Measurements from ENCODE around the gene MESD. TPM values are rescaled to one million over a fixed set of nuclear protein-coding genes. Genes with fewer than 3 reads are reported as not detected.
A peak's percentile ranks its signal among the peaks of the same experiment; 100 is the strongest.

Gene MESD
- total RNA-seq, 3 donors from 2014 or later (not counting 1 experiment from before 2014, with no cell fraction given) = 14.7 to 26.0 (median 24.5) TPM

DNA sequence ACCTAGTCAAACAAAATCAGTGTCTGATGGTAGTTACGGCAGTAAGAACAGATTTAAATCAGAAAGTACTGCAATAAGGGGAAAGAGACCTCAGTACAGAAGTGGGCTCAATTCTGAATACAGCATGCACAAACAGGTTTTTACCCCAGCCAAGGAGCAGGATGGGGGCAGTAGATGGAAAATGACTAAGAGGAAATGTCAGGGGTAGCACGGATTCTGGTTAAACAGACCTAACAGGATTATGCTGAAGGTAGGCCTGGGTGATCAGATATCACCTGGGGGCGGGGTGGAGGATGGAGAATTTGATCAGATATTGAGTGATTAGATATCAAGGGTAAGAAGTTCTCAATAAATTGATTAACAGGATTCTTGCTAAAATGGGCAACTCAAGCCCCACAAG, 19.0 kb downstream of the MESD start:
- H3K27ac Mint-ChIP-seq = no peak overlapping the region
- WGBS (ENCODE audit: insufficient coverage) = 89% methylated on average over 3 of the region's 3 CpGs
- no peak overlapping the region for H3K4me3 ChIP-seq (ENCODE audit: low read length)
- DNase-seq (no peak), ATAC-seq (no peak)
- H3K36me3 Mint-ChIP-seq = no peaks in the 10 kb centered on the region
- no peaks in the 10 kb centered on the region for H3K9me3 ChIP-seq (ENCODE audit: control insufficient read depth, insufficient read depth, low read length)
- intact Hi-C loops (cut with micrococcal nuclease) = loop anchor here (1.0 to 10.0 kb wide), 4 partner anchors 194 to 515 kb away; no protein-coding TSS in a partner anchor
- H3K4me3 Mint-ChIP-seq = no peak overlapping the region
- no peaks in the 10 kb centered on the region for H3K27me3 Mint-ChIP-seq (ENCODE audit: low read depth in 2 of 2)
- H3K36me3 ChIP-seq (ENCODE audit: control insufficient read depth, insufficient read depth, low read length) = peaks cover 6% of the 10 kb centered on the region
- H3K27ac ChIP-seq (ENCODE audit: low read length) = no peak overlapping the region
- H3K27me3 ChIP-seq (ENCODE audit: control insufficient read depth, insufficient read depth, low read length) = no peaks in the 10 kb centered on the region
- no peaks in the 10 kb centered on the region for H3K9me3 Mint-ChIP-seq
- H3K4me1 ChIP-seq (ENCODE audit: control insufficient read depth, insufficient read depth, low read length) = peaks cover 3% of the 10 kb centered on the region
- TF ChIP-seq, protein P1, sequence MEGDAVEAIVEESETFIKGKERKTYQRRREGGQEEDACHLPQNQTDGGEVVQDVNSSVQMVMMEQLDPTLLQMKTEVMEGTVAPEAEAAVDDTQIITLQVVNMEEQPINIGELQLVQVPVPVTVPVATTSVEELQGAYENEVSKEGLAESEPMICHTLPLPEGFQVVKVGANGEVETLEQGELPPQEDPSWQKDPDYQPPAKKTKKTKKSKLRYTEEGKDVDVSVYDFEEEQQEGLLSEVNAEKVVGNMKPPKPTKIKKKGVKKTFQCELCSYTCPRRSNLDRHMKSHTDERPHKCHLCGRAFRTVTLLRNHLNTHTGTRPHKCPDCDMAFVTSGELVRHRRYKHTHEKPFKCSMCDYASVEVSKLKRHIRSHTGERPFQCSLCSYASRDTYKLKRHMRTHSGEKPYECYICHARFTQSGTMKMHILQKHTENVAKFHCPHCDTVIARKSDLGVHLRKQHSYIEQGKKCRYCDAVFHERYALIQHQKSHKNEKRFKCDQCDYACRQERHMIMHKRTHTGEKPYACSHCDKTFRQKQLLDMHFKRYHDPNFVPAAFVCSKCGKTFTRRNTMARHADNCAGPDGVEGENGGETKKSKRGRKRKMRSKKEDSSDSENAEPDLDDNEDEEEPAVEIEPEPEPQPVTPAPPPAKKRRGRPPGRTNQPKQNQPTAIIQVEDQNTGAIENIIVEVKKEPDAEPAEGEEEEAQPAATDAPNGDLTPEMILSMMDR (IDR thresholded peaks at IDR 0.05) = no peak
- H3K4me1 Mint-ChIP-seq = peaks cover 30% of the 10 kb centered on the region in 2 donors

DNA sequence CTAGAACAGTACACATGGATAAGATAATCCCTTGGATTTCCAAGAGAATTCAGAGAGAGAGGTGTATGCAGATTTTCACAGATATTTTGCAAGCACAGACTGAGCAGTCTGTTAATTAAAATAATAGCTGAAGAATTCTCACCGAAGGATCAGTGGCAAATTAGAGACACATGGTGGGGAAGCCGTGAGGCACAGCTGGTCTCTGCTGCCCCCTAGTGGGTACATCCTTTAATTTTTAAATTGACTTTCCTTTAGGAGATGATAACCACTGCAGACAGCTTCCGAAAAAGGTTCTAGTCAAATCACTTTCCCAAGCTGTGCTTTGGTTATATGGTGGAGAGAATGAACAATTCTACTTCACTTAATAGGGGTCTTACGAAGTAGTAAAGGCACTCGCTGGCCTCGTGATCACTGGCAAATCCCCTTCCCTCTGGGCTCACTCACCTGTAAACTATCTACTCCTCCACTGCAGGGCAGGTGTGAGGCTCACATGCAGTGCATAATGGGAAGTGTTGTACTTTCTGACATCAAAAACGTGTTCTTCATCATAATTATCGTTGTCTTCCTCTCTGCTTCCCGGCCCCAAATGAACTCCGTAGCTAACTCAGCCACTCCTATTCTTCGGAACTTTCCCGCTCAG, 19.5 kb downstream of the MESD start:
- Mint-ChIP-seq H3K9me3 (no peaks in the 10 kb centered on the region), H3K36me3 (no peaks in the 10 kb centered on the region), H3K27me3 (ENCODE audit: low read depth in 2 of 2) (no peaks in the 10 kb centered on the region), H3K4me1 (peaks cover 25% of the 10 kb centered on the region in 2 donors), H3K4me3 (no peak overlapping the region), H3K27ac (no peak overlapping the region)
- Histone ChIP-seq H3K27me3 (ENCODE audit: control insufficient read depth, insufficient read depth, low read length) (no peaks in the 10 kb centered on the region), H3K27ac (ENCODE audit: low read length) (no peak overlapping the region), H3K36me3 (ENCODE audit: control insufficient read depth, insufficient read depth, low read length) (peaks cover 6% of the 10 kb centered on the region), H3K9me3 (ENCODE audit: control insufficient read depth, insufficient read depth, low read length) (no peaks in the 10 kb centered on the region), H3K4me3 (ENCODE audit: low read length) (no peak overlapping the region), H3K4me1 (ENCODE audit: control insufficient read depth, insufficient read depth, low read length) (peaks cover 3% of the 10 kb centered on the region)
- intact Hi-C loops (cut with micrococcal nuclease) = loop anchor here (1.0 to 10.0 kb wide), 4 partner anchors 194 to 515 kb away; no protein-coding TSS in a partner anchor
- DNase-seq = peak; percentile 46 to 83
- TF ChIP-seq, protein P1 (IDR thresholded peaks at IDR 0.05) = peak; percentile 94
- WGBS (ENCODE audit: insufficient coverage) = 73% methylated on average over 11 of the region's 12 CpGs
- peak; percentile 61 to 81 (median 76) for ATAC-seq

DNA sequence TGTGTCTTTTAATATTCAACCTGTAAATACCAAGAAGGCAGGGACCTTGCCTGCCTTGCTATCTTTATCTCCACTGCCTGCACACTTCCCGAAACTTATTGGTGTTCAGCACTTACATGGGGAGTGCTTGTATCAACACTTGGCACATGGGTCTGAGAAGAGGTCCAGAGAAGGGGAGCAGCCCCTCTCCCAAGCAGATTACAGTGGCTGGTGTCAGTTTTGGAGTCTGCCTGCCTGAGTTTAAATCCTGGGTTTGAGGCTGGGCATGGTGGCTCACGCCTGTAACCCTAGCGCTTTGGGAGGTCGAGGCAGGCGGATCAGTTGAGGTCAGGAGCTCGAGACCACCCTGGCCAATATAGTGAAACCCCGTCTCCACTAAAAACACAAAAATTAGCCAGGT, 20.3 kb downstream of the MESD start:
- no peak overlapping the region for H3K27ac ChIP-seq (ENCODE audit: low read length)
- TF ChIP-seq, protein P1 (IDR thresholded peaks at IDR 0.05) = no peak
- H3K27me3 ChIP-seq (ENCODE audit: control insufficient read depth, insufficient read depth, low read length) = no peaks in the 10 kb centered on the region
- H3K36me3 ChIP-seq (ENCODE audit: control insufficient read depth, insufficient read depth, low read length) = peaks cover 6% of the 10 kb centered on the region
- Mint-ChIP-seq H3K9me3 (no peaks in the 10 kb centered on the region), H3K4me3 (no peak overlapping the region), H3K4me1 (peaks cover 20 to 25% of the 10 kb centered on the region in 2 donors), H3K27me3 (ENCODE audit: low read depth in 2 of 2) (no peaks in the 10 kb centered on the region), H3K27ac (no peak overlapping the region), H3K36me3 (peaks cover 4% of the 10 kb centered on the region)
- ATAC-seq (no peak), DNase-seq (no peak)
- intact Hi-C loops (cut with micrococcal nuclease) = no loop called here
- H3K9me3 ChIP-seq (ENCODE audit: control insufficient read depth, insufficient read depth, low read length) = no peaks in the 10 kb centered on the region
- 95% methylated on average over 7 of the region's 7 CpGs for WGBS (ENCODE audit: insufficient coverage)
- H3K4me1 ChIP-seq (ENCODE audit: control insufficient read depth, insufficient read depth, low read length) = no peaks in the 10 kb centered on the region
- no peak overlapping the region for H3K4me3 ChIP-seq (ENCODE audit: low read length)

Measured in natural killer cell (primary cell).